ENCODE results near the gene SPTBN1.

SPTBN1 gene

DNA sequence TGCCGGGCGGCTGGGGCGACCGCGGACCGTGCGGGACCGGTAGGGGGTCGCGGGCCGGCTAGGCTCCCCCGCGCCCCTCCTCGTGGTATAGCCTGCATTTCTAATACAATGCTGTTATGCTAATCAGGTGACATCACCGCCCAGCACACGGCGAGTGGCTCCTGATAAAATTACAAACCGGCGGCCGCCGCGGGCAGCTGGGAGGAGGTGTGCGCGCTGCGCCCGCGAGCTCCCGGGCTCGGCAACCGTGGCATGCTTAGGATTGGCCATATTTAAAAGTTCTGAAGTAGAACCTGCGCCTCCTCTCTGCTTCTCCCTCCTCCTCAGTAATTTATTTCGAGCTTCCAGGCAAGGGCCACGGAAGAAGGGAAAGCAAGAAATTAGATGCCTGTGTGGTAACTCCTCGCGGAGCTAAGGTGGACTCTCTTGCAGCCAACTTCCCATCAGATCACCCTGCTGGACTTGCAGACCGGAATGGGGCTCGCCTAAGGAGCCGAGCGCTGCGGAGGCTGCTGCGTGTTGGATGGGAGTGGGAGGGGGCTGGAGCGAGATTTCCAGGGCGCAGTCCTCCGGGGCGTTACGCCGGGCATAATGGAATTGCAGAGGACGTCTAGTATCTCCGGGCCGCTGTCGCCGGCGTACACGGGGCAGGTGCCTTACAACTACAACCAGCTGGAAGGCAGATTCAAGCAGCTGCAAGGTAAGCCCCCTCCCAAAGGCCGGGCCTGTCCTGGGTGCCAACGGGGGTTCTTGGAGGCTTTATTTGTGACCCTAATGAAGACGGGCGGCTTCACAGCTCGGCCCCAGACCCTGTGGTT lies 102.3 kb downstream of the SPTBN1 start:
- peak; percentile 53 for DNase-seq

DNA sequence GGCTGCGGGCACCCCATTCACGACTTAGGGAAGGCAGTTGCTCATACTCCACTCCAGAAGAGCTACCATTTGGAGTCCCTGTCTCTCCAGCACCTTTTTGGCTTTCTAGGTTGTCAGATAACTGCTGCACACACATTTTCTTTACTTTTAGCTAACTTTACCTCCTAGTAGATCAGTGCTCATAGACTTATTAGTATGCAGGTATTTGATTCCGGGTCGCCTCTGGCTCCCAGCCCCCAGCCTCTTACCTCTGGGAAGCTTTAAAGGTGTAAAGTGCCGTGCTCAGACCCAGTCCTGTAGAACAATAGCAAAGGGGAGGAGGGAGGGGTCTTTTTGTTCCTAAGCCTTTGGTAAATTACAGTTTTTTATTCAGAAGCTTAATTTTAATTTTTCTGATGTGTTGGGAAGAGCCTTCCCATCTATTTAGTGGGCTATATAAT lies 102.9 kb downstream of the SPTBN1 start:
- no peak for DNase-seq

DNA sequence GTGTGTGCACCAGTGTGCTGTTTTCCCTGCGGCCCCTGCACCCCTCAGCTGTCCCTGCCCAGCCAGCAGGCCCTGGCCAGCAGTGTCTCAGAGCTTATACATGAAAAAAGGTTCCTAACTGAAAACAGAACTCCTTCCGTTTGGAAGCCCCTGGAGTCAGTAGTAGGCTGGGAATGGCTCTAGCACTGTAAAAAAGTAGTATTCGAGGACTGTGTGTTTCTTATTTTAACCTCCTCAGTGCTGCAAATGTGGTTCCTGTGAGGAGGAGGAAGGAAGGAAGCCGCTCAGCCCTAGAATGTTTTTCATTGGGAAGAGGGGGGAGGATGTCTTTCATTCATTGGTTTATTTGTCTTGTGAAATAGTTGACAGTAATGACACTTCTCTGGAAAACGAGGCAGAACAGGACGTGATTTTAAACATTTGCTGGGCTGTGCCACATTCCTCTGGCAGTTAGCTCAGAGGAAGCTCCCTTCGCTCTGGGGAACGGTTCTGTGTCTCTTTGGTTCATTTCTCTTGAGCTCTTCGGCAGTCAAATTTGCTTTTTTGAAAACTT lies 103.5 kb downstream of the SPTBN1 start:
- DNase-seq = no peak

DNA sequence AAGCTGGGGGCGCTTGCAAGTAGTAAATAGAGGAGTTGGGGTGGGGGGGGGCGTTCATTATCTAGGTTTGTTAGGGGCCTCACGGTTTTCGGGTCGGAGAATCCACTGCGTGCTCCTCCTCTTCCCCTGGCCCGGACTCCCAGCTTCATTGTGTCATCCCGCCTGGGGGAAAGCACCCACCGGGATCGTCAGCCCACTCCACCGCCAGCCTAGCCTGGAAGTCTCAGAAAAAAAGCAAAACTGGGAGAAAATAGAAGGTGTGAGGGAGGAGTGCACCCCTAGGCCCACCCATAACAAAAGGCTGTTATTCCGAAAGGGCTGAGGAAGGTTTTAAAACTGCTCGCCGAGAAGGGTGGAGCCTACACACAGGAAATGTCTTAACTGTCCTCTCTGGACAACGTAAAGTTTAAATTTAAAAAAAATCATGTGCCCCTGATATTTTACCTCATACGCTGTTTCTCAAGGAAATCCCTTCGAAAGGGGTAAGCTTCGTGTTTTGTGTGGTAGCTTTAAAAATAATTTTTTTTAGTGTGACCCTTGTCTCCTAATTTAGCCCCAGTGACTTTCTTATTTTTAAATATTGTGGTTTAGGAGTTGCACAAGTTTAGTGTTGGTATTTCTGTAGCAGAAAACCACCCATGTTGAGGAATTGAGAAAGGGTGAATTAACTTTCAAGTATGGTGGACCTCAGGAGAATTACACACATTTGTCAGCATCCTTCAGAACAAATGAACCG lies 104.2 kb downstream of the SPTBN1 start:
- DNase-seq = no peak

DNA sequence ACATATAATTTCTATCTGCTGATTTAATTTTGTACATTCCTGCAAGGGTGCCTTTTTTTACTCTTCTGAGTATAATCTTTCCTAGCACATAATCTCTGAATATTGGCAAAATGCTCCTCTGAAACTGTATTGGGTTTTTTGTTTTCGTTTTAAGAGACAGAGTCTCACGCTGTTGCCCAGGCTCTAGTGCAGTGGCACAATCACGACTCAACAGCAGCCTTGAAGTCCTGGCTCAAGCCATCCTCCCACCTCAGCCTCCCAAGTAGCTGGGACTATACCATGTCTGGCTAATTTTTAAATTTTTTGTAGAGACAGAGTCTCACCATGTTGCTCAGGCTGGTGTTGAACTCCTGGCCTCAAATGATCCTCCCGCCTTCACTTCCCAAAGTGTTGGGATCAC lies 104.9 kb downstream of the SPTBN1 start:
- DNase-seq = no peak

DNA sequence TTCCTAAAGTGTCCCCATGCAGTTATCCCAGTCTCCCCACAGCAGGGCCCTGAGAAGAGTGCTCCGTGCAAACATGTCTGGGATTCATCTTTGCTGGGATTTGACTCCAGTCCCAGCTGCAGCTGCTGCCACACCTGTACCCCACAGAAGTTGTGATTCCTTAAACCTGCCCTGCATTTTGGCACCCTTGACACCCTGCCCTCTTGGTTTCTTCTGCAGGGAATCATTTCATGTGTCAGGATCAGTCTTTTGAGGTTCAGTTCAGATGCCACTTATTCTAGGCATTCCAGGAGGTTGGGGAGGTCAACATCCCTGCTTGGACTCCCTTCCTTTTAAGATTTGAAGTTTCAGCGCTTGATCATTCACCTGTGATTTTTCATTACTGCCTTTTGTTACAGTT lies 108.3 kb downstream of the SPTBN1 start:
- no peak for DNase-seq

DNA sequence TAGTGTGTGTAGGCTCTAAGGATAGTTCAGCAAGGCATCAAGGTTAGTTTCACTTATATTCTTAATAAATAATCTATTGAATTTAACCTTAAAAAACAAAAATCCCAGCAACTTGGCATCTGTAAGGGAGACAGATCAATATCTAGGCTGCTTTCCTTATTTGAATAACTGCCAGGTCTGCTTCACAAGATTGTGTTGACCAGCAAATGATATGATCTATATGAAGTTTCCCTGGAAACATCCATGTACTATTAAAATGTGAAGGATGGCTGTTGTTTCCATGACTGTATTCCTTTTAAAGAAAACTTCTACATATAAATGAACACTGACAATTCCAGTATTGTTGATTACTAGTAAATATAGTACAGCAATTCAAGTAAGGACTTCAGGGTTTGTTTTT lies 109.4 kb downstream of the SPTBN1 start:
- DNase-seq = no peak

DNA sequence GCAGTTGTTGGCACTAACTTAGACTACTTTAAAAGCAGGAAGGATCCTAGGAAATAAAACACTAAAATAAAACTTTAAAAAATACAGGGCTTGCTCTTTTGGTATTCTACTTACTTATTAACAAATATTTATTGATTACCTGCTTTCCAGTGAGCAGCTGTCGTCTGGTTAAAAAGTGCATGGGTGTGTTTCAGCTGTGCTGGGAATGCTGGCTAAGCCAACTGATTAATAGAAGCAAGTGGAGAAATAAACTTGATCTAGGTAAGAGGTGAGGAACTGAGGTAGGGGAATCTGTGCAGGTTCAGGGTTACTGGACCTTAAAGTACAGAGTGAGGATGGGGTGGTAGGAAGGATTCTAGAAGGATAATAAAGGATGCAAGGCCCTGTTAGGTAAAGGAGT lies 110.8 kb downstream of the SPTBN1 start:
- no peak for DNase-seq

DNA sequence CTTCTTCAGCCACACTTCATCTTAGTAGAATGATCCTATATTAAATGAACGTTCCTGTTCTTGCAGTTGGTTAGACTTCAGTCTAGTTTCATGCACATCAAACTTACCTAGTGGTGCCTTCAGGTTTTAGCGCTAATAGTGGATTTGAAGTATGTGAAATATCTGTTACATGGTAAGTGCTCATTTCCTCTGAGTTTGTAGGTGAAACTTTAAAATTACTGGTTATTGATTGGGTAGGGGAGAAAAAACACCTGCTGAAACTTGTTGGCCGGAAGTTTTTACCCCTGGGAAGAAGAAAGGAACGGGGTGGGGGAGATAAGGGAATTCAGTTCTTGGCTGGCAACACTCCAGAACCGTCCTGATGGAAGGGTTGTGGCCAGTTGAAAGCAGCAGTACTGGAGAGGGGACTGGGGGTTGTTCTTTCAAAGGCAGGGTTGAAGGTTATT lies 112.8 kb downstream of the SPTBN1 start:
- no peak for DNase-seq

DNA sequence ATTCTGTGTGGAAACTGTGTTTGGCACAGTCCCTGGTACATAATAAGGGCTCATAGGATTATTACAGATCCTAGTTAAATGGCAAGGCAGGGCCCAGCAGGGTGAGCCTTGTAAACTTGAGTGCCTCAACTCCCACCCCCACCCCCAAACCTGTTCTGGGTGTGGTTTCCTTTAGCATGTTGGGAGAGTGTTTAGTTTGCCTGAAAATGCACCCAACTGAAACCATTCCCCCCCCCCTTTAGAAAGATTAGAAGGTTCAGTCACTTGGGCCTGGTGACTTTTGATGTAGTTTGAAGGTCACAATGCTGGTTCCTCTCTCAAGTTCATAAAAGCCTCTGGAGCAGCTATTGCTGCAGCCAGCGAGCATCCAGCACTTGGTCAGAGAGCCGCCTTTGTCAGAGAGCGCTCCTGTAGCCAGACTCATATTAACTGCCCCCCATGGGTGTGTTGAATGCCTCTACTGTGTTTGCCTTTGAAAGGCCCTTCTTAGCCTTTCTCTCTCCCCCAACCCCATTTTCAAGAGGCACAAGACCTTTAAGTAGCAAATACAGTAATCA lies 113.7 kb downstream of the SPTBN1 start:
- no peak for DNase-seq

DNA sequence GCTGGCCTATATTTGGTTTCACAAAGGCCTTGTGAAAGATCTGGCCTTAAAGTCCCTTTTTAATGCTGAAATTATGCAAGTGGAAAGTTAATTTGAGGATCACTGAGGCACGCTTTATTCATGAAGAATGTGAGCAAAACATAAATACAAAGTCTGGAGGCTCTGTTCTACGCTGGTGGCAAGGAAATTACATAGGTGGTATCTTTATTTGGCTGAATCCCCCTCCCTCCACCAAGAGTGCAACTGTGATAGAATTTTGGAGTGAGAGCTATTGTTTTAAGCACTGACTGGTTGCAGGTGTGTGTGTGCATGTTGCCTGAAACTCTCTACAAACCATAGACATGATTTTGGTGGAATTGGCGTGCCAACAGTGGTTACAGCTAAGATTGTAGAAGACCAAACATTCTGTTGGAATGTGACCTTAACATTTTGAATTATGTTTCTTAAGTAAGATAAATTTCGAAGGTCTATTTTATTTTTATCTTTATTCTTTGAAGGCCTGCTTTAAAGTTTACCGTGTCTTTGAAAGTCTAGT lies 114.3 kb downstream of the SPTBN1 start:
- no peak for DNase-seq

DNA sequence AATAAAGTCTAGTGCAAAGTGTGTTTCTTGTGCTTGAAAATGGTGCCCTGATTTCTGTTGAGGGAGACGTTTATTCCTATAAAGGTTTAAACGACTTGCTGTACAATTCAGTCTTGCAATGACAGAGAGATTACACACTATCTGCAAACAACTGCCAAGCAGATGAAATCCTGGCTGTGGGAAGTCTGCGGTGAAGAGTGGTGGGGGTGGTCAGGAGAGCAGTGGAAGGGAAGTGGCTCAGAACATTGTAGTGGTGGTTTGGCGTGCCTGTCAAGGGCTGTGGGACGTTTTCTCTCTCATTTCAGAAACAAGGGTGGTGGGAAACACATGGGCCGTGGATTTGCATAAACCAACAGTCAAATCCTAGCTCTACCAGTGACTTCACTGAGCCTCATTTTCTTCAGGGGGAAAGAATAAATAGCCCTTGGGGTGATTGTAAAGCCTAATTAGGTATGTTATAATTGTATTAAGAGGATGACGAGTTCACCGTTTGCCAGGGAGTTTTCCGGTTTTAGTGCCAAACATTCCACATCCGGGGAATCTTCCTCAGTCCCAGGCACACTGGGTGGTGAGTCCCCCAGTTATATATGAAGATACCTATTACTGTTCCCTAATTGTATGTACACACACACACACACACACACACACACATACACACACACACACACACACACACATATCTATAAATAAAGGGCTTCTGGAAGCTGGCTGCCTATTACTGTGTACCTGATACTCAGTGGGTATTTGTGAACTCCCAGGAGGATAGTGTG lies 115.0 kb downstream of the SPTBN1 start:
- no peak for DNase-seq

DNA sequence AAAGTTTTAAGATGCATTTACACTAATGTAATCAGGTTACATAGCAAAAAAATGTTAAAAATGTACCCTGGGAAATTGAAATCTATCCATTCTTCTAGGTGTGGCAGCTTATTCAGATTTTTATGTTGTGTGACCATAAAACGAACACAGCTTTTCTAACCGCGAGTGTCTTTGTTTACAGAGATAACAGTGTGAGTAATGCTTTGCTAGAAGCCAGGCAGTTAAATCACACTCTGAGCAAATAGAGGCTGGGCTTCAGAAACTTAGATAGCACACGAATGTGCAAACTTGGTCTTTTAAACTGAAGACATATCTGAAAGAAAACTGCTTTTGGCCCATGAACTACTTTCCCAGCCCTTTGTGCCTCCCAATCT lies 116.1 kb downstream of the SPTBN1 start:
- DNase-seq = no peak

DNA sequence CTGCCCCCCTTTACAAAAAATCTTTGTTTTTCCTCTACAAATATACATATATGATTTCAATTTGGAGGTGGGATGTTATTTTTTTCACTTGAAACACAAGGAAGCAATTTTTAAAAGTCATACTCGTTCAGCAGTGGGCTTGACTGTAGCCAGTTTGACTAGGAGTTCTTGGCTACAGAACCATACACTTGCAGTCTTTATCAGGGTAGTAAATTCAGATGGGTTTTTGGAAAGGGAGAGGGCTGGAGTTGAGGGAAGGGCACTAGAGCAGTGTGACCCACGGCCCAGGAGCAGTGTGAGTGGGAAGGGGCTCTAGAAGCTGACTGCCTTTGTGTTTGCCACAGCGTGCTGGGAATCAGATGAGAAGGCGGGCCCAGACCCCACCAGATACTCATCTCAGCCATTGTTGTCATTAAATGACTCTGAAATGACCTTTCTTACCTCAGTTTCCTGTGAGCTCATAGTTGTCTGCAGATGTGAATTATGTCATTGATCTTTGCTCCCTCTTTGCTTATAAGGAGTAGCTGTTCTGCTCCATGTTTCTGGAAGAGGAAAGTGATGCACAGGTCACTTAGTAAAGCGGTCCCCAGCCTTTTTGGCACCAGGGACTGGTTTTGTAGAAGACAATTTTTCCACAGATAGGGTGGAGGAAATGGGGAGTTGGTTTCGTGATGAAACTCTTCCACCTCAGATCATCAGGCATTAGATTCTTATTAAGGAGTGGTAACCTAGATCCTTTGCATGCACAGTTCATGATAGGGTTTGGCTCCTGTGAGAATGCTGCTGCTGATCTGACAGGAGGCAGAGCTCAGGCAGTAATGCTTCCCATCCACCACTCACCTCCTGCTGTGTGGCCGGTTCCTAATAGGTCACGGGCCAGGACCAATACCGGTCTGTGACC lies 116.8 kb downstream of the SPTBN1 start:
- no peak for DNase-seq

DNA sequence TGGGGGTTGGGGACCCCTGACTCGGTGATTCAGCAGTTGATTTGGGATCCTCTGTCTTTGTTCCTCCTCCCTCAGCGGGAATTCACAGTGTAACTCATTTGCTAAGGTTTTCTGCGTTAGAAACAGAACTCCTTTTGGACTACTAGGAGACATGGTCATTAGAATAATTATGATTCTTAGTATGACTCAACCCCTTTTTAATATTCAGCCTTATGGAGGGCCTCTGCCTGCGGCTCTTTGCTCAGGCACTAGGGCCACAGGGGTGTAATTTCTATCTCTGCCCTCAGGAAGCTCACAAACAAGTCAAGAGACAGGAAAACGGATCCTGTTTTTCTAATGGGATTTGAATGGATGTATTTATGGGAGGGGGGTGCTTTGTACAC lies 117.4 kb downstream of the SPTBN1 start:
- DNase-seq = no peak

DNA sequence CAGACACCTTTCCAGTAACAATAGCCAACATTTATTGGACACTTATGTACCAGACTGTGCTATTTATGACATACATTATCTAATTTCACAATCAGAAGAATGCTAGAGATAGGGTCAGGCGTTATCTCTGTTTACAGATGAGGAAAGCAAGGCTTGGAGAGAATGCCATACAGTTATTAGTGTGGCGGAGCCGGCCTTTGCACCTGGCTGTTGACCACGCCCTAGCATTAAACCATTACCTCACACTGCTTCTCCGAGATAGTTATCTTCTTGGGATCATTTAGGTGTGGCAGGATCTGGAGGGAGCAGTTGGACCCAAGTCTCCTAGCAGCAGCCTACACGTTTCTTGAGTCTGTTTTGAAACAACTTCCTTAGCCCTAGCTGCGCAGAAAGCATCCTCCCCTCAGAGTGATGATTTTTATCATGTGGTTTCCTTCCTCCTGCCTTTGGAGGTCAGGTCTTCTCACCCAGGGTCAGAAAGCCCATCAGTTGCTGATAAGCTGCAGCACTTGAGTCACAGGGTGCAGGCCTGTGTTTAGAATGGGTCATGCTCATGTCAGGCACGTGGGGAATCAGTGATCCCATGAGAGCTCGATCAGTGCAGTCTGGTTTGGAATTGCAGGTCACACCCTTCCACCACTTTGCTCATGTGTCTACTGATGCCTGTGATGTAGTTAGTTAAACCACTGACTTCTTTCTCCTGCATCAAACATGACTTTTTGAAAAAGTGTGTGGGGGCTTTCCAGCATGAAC lies 118.2 kb downstream of the SPTBN1 start:
- DNase-seq = peak; percentile 53

DNA sequence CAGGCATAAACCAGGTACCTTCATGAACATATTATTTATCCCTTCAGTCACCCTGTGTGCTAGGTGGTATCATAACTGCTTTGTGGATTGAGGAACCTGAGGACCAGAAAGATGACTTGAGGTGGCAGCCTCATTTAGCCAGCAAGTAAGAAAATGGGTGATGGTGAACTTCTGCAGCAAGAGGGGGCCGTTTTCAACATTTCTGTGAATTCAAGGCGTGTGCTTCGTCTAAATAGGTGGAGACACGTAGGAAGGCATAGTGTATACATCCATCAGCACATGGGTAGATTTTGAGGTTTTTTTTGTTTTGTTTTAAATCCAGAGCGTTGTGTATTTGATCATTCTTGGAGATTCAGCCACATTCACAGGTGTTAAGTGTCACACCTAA lies 118.7 kb downstream of the SPTBN1 start:
- DNase-seq = no peak

DNA sequence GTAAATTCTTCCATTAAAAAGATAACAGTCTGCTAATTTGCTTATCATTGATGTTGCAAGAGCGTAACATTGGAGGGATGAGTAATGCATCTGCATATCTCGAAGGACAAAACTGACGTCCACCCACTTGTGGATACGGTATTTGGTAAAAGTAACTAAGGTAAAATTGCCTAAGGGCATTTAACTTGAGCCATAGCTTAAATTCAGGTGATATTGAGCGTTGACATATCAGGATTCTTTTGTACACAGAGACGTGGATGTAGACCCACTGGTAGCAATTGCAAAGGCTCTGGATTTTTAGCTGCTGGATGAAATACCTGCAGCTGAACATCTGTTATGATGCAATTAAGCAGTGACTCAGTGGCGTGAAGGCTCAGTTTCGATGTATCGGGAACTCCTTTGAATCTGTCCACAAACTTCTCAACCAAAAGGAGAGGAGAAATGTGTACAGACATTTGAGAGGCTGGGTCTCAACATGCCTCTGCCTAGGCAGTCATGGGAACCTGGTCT lies 119.3 kb downstream of the SPTBN1 start:
- no peak for DNase-seq

DNA sequence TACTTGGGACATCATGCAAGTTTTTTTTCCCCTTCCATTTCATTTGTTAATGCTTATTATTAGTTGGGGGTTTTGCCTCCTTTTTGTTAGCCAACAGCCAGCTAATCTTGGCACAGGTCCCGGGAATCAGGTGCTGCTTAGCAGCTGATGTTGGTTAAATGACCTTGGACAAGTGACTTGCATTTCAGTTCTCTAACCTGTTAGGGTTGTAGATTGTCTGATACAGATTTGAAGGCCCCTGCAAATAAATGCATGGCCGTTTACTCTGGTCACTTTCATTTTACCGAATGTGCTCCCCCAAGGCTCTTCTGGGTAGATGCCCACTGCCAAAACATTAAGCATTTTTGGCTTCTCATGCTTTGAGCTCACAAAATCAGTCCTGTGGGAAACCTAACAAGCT lies 120.9 kb downstream of the SPTBN1 start:
- no peak for DNase-seq

DNA sequence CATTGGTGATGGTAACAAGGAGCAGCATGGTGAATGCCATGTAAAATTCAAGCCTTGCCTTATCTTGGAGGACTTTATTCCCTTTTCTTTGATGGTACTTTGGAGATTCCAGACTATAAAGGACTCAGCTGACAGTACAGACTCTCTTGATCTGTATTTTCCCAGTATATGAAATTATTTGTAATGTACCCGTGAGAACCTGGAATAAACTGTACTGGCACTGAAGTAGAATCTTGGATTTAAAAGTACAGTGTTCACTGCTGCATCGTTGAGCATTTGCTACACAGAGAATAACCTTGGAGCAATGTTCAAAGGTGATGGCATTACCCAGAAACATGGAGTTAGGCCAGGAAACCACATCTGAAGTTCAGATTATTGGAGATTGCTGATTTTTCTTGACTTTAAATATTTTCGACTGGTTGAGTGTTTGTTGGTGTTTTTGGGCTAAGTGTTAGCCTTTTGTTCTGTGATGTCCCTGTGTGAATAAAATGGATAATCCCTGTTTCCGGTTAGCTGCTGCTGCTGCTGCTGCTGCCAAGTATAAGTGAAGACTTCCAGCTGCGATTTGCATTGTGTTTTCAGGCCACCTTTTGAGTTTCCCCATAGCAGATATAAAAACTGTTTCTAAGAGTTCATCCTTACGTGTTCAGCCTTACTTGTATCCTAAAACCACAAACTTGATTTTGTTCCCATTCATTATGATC lies 122.0 kb downstream of the SPTBN1 start:
- DNase-seq = no peak
